ENCODE data around the gene CDS2.
"Not testable (repeated sequence)": the region's sequence is repeated elsewhere in the genome, so short reads cannot be mapped to it uniquely, and the experiment has no call there.

Gene CDS2

GRCh38 chr20:5126512-5127203, at the start of gene CDS2:
TSS of gene CDS2 (plus strand) at chr20:5127008. CDS start at chr20:5127093, 85 bp downstream.
- DNase-seq (ENCODE audit: low spot score) = peak; percentile 99

GRCh38 chr20:5077761-5078387, 48.9 kb upstream of the CDS2 start:
- no peak for DNase-seq (ENCODE audit: low spot score)

GRCh38 chr20:5078399-5078958, 48.3 kb upstream of the CDS2 start:
- peak; percentile 45 for DNase-seq (ENCODE audit: low spot score)

- no peak for DNase-seq (ENCODE audit: low spot score)
Measured at GRCh38 chr20:5080384-5080877, 46.4 kb upstream of the CDS2 start.

GRCh38 chr20:5085380-5085779, 41.4 kb upstream of the CDS2 start:
- no peak for DNase-seq (ENCODE audit: low spot score)

- no peak for DNase-seq (ENCODE audit: low spot score)
Measured at GRCh38 chr20:5088688-5089087, 38.1 kb upstream of the CDS2 start.

GRCh38 chr20:5090191-5090590, 36.6 kb upstream of the CDS2 start:
- DNase-seq (ENCODE audit: low spot score) = no peak

GRCh38 chr20:5091902-5092301, 34.9 kb upstream of the CDS2 start:
- no peak for DNase-seq (ENCODE audit: low spot score)

GRCh38 chr20:5092765-5093339, 34.0 kb upstream of the CDS2 start:
- no peak for DNase-seq (ENCODE audit: low spot score)

- no peak for DNase-seq (ENCODE audit: low spot score)
Measured at GRCh38 chr20:5095454-5095853, 31.4 kb upstream of the CDS2 start.

GRCh38 chr20:5095931-5096330, 30.9 kb upstream of the CDS2 start:
- no peak for DNase-seq (ENCODE audit: low spot score)

- no peak for DNase-seq (ENCODE audit: low spot score)
Measured at GRCh38 chr20:5096463-5096862, 30.3 kb upstream of the CDS2 start.

- not testable (repeated sequence) for DNase-seq (ENCODE audit: low spot score)
Measured at GRCh38 chr20:5099009-5099408, 27.8 kb upstream of the CDS2 start.

GRCh38 chr20:5099909-5100308, 26.9 kb upstream of the CDS2 start:
- DNase-seq (ENCODE audit: low spot score) = not testable (repeated sequence)

- DNase-seq (ENCODE audit: low spot score) = peak; percentile 78
Measured at GRCh38 chr20:5100684-5101347, 26.0 kb upstream of the CDS2 start.

- DNase-seq (ENCODE audit: low spot score) = no peak
Measured at GRCh38 chr20:5104479-5104878, 22.3 kb upstream of the CDS2 start.

GRCh38 chr20:5109276-5109675, 17.5 kb upstream of the CDS2 start:
- no peak for DNase-seq (ENCODE audit: low spot score)

- DNase-seq (ENCODE audit: low spot score) = no peak
Measured at GRCh38 chr20:5113615-5113986, 13.2 kb upstream of the CDS2 start.

GRCh38 chr20:5114403-5114802, 12.4 kb upstream of the CDS2 start:
- no peak for DNase-seq (ENCODE audit: low spot score)

- DNase-seq (ENCODE audit: low spot score) = no peak
Measured at GRCh38 chr20:5116875-5117274, 9.9 kb upstream of the CDS2 start.

GRCh38 chr20:5118220-5119142, 8.3 kb upstream of the CDS2 start:
- no peak for DNase-seq (ENCODE audit: low spot score)

GRCh38 chr20:5119143-5119434, 7.7 kb upstream of the CDS2 start:
- no peak for DNase-seq (ENCODE audit: low spot score)
